Muscle layer of duodenum (tissue), 2 donors: Measurements from ENCODE around the gene NUB1.
A peak's percentile ranks its signal among the peaks of the same experiment; 100 is the strongest.

Experiments used
- H3K27ac ChIP-seq: one replicate; pipeline ENCODE4 v1.7.0; 2013; ENCODE audit warnings: mild to moderate bottlenecking, low read length
- H3K27me3 ChIP-seq: one replicate; pipeline ENCODE4 v1.7.0; 2013; ENCODE audit warnings: low read depth, mild to moderate bottlenecking, control low read depth, low read length
- H3K36me3 ChIP-seq, 2 donors: one replicate each; pipeline ENCODE4 v1.7.0; 2013; ENCODE audit warnings: low read length in 2 of 2, control low read depth in 1 of 2, mild to moderate bottlenecking in 1 of 2; ENCODE audit not compliant: insufficient read depth in 2 of 2, control insufficient read depth in 1 of 2
- H3K4me1 ChIP-seq, 2 donors: one replicate each; pipeline ENCODE4 v1.7.0; 2013; ENCODE audit warnings: low read length in 2 of 2, mild to moderate bottlenecking in 2 of 2, control low read depth in 1 of 2, moderate library complexity in 1 of 2; ENCODE audit not compliant: insufficient read depth in 2 of 2, control insufficient read depth in 1 of 2
- H3K4me3 ChIP-seq, 2 donors: one replicate each; pipeline ENCODE4 v1.7.0; 2013; ENCODE audit warnings: low read length in 2 of 2, low read depth in 1 of 2, mild to moderate bottlenecking in 1 of 2
- H3K9me3 ChIP-seq, 2 donors: one replicate each; pipeline ENCODE4 v1.7.0; 2013; ENCODE audit warnings: low read length in 2 of 2, control low read depth in 1 of 2, mild to moderate bottlenecking in 1 of 2; ENCODE audit not compliant: control insufficient read depth in 1 of 2
- donor health status: healthy.

Gene NUB1

DNA sequence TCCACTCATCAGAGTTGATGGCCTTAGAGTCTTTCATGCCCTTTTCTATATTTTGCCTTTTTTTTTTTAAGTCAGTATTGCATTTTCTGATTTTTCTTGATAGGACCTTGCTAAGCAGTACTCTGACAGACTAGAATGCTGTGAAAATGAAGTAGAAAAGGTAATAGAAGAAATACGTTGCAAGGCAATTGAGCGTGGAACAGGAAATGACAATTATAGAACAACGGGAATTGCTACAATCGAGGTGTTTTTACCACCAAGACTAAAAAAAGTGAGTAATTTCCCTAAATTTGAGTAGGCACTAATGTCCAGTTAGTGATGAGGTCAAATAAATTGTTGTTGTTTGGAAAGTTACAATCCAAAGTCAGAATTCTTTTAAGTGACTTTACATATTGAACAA lies 7.4 kb downstream of the NUB1 start:
- Histone ChIP-seq H3K27me3 (no peaks in the 10 kb centered on the region), H3K4me3 (no peak overlapping the region), H3K4me1 (no peaks in the 10 kb centered on the region), H3K36me3 (peaks cover 44 to 46% of the 10 kb centered on the region in 2 donors), H3K9me3 (no peaks in the 10 kb centered on the region), H3K27ac (peak overlapping the region; percentile 89)

DNA sequence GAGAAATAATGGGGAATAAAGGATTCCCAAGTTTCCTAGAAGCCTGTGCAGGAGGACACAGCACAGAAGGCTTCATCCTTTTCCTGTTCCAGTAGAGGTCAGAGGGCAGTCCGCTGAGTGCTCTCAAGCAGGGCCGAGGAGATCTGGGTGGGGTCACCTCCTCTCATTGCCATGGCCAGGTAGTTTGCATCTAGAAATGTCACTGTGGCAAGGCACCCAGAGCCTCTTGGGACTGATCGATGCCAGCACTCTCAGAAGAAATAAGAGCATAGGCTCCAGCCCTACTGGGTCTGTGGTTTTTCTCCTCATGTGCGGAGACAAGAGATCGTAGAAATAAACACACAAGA lies 7.9 kb downstream of the NUB1 start:
- no peaks in the 10 kb centered on the region for H3K9me3 ChIP-seq
- no peaks in the 10 kb centered on the region for H3K27me3 ChIP-seq
- peak overlapping the region; percentile 89 for H3K27ac ChIP-seq
- H3K4me3 ChIP-seq, result peak overlapping the region; percentile 41 to 52
- H3K4me1 ChIP-seq, result no peaks in the 10 kb centered on the region
- H3K36me3 ChIP-seq, result peaks cover 44 to 47% of the 10 kb centered on the region in 2 donors

DNA sequence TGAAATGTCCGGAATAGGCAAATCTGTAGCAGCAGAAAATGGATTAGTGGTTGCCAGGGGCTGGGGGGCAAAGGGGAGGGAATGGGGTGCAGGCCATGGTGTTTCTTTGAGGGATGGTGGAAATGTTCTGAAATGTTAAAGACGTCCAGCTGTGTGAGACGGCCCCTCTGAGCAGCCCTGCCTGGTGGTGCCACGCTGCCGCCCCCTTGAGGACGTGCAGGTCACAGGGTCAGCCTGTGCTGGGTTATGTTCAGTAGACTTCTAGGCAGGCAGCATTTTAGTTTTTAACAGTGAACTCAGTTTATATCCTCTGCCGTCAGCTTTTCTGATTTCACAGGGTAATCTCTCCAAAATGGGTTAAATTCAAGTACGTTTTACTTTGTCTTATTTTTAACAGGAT lies 9.4 kb downstream of the NUB1 start:
- H3K27ac ChIP-seq, result no peak overlapping the region
- H3K36me3 ChIP-seq, result peaks cover 50 to 57% of the 10 kb centered on the region in 2 donors
- no peak overlapping the region for H3K4me3 ChIP-seq
- H3K4me1 ChIP-seq, result no peaks in the 10 kb centered on the region
- H3K9me3 ChIP-seq, result no peaks in the 10 kb centered on the region
- H3K27me3 ChIP-seq, result no peaks in the 10 kb centered on the region

DNA sequence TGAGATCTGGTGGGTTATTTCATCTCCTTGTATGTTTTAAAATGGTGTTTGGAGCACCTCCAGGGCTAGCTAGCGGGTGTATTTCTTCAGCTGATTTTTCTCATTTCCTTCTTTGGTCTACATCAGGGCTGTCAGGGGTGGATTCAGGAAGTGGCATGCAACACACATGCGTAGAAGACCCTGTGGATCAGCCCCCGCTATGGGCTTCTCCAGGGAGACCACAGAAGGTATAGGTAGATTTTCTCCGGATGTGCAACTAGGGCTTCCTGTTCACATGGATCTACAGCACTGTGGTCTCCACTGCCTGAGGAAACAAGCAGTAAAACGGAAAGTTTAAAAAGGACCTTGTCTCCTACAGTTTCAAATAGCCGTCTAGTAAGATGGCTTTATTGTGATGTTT lies 10.4 kb downstream of the NUB1 start:
- Histone ChIP-seq H3K4me3 (no peak overlapping the region), H3K4me1 (no peaks in the 10 kb centered on the region), H3K27ac (peak overlapping the region; percentile 34), H3K36me3 (peaks cover 46 to 58% of the 10 kb centered on the region in 2 donors), H3K9me3 (no peaks in the 10 kb centered on the region), H3K27me3 (no peaks in the 10 kb centered on the region)

DNA sequence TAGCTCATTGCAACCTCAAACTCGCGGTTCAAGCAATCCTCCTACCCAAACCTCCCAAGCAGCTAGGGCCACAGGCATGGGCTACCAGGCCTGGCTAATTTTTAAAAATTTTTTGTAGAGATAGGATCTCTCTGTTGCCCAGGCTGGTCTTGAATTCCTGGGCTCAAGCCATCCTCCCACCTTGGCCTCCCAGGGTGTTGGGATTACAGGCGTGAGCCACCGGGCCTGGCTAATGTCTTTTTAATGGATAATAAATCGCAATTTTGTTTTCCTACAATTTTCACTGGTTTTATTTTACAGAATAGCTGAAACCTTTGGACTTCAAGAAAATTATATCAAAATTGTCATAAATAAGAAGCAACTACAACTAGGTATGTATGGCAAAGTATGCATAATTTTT lies 10.9 kb downstream of the NUB1 start:
- Histone ChIP-seq H3K27ac (no peak overlapping the region), H3K36me3 (peaks cover 46 to 58% of the 10 kb centered on the region in 2 donors), H3K9me3 (no peaks in the 10 kb centered on the region), H3K27me3 (no peaks in the 10 kb centered on the region), H3K4me1 (no peaks in the 10 kb centered on the region), H3K4me3 (no peak overlapping the region)

DNA sequence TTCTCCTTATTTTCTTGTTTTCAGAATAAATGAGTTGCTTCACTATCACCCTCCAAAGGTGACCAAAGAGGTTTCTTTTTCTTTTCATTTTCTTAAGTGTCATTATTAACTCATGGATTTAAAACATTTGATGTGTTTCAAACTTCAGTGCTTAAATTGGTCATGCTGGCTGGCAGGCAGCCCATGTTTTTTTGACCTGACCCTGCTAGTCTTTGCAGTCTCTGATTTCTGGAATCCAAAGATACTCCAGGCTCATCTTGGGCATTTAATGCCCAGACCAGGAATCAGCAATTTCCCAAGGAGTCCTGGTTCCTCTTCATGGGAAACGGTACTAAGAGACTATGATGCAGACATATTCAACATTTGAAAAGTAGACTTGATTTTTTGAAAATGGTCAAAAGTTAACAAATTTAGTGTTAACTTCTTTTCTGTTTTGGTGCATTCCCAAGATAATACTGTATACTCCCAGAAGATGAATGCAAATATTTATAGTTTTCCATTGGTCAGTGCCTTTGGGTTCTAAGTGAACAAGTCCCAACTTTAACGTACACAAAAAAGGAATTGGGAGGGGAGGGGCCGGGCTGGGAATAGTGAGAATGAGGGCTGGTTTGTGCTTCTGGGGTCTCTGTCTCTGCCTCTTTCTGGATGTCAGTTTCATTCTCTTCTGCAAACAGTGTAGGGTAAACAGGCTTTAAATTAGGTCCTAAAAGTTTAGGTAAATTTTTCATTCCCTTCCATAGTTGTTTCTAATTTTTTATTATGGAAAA lies 19.8 kb downstream of the NUB1 start:
- H3K27me3 ChIP-seq, result no peaks in the 10 kb centered on the region
- H3K9me3 ChIP-seq, result no peaks in the 10 kb centered on the region
- H3K27ac ChIP-seq, result no peak overlapping the region
- peaks cover 25 to 26% of the 10 kb centered on the region in 2 donors for H3K36me3 ChIP-seq
- peaks cover under 1 to 12% of the 10 kb centered on the region in 2 donors for H3K4me1 ChIP-seq
- no peak overlapping the region for H3K4me3 ChIP-seq

DNA sequence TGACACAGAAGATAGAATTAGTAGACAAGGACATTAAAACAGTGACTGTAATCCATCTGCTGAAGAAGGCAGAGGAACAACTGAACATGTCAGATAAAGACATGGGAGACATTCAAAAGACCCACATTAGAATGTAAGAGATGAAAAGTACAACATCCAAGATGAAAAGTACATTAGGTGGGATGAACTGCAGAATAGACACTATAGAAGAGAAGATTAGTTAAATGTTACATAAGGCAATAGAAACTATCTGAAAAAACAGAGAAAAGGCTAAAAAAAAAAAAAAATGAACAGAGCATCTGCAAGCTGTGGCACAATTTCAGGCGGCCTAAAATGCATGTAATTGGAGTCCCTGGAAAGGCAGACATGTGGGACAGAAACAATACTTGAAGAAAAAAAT lies 21.6 kb downstream of the NUB1 start:
- Histone ChIP-seq H3K4me1 (peaks cover 14 to 23% of the 10 kb centered on the region in 2 donors), H3K27ac (no peak overlapping the region), H3K9me3 (no peaks in the 10 kb centered on the region), H3K27me3 (no peaks in the 10 kb centered on the region), H3K36me3 (peaks cover 14 to 24% of the 10 kb centered on the region in 2 donors), H3K4me3 (no peak overlapping the region)

DNA sequence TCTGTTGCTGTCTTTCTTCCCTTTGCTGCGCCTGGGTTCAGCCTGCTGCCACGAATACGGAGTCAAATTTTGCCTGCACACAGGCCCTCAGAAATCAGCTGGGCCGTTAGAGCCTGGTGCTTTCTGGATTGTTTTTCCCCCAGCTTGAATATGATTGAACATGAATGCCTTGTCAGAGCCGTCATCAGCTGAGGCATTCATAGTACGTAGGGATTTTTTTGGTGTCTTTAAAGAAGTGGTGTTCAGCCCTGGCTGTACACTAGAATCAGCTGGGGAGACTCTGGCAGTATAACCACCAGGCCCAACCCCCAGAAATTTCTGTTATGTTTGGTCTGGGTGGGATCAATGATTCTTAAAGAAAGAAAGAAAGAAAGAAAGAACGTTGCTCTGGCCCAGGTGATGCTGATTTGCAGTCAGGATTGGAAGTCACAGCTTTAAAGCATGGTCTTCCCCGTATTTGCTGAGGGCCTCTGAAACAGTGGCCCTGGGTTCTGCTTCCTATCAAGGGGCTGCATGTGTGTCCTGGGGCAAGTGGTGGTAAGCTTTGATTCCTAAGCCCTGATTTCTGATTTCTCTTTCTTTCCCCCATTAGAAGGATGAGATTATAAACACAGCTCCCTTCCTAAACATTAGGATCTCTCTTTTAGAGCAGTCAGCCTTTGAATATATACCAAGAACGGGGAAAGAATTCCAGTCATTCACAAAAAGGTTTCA lies 24.7 kb downstream of the NUB1 start:
- H3K4me3 ChIP-seq, result no peak overlapping the region
- H3K27me3 ChIP-seq, result no peaks in the 10 kb centered on the region
- H3K4me1 ChIP-seq, result peaks cover 14 to 26% of the 10 kb centered on the region in 2 donors
- no peaks in the 10 kb centered on the region for H3K9me3 ChIP-seq
- peaks cover 16 to 21% of the 10 kb centered on the region in 2 donors for H3K36me3 ChIP-seq
- peak overlapping the region; percentile 72 for H3K27ac ChIP-seq

DNA sequence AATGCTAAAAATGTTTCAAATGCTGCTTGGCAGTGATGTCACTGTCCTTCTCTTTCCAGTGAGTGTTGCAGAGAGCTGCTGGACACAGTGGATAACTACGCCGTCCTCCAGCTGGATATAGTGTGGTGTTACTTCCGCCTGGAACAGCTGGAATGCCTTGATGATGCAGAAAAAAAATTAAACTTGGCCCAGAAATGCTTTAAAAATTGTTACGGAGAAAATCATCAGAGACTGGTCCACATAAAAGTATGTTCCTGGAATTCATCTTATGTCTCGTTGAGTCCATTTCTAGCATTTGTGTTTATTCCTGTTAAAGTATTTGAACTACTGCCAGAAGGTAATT lies 25.2 kb downstream of the NUB1 start:
- no peaks in the 10 kb centered on the region for H3K9me3 ChIP-seq
- peaks cover 14 to 26% of the 10 kb centered on the region in 2 donors for H3K4me1 ChIP-seq
- H3K27ac ChIP-seq, result peak overlapping the region; percentile 72
- no peak overlapping the region for H3K4me3 ChIP-seq
- H3K36me3 ChIP-seq, result peaks cover 18 to 21% of the 10 kb centered on the region in 2 donors
- H3K27me3 ChIP-seq, result no peaks in the 10 kb centered on the region

DNA sequence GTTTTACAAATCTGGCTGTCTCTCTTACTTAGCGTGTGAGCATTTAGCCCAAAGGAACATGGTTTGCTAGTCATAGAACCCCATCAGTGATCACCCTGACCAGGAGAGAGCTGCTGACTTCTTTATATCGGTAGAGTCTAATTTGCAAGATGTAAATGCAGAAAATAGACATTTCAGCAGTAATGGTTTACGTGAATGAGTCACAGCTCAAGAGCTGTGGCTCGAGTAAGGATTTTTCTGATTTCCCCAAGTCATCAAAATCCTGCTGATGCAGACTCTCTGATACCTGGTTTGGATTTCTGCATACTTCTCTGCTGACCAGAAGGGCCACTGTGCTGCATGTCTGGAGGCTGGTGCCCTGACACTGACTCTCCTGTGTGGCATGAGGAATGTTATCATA lies 25.7 kb downstream of the NUB1 start:
- H3K4me1 ChIP-seq, result peaks cover 14 to 26% of the 10 kb centered on the region in 2 donors
- H3K27ac ChIP-seq, result peak overlapping the region; percentile 14
- peaks cover 16 to 20% of the 10 kb centered on the region in 2 donors for H3K36me3 ChIP-seq
- no peaks in the 10 kb centered on the region for H3K9me3 ChIP-seq
- no peak overlapping the region for H3K4me3 ChIP-seq
- no peaks in the 10 kb centered on the region for H3K27me3 ChIP-seq

DNA sequence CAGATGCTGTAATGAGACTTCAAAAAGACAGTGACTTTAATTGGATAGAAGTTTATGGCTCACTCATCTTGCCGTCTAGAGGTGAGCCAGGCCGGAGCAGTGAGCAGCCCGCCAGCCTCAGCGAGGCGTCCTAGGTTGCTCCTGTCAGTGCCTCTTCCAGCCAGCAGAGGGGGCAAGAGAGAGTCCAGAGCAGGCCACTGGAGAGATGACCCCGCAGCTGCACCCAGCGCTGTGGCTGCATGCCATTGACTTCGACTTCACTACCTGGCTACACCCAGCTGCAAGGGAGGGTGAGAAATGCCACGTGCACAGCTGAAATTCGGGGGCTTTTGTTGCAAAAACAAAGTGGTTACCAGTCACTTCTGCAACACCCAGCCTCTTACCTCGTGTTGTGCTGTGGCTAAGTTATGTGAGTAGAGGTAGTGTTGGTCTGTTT lies 26.5 kb downstream of the NUB1 start:
- Histone ChIP-seq H3K36me3 (peaks cover 8 to 27% of the 10 kb centered on the region in 2 donors), H3K27ac (no peak overlapping the region), H3K27me3 (no peaks in the 10 kb centered on the region), H3K9me3 (no peaks in the 10 kb centered on the region), H3K4me1 (peaks cover 14 to 26% of the 10 kb centered on the region in 2 donors), H3K4me3 (no peak overlapping the region)
